ENCODE measurements around the gene CDCP1. TPM values are rescaled to one million over a fixed set of nuclear protein-coding genes. Genes with fewer than 3 reads are reported as not detected.
A peak's percentile ranks its signal among the peaks of the same experiment; 100 is the strongest.
"Not testable (repeated sequence)": the region's sequence is repeated elsewhere in the genome, so short reads cannot be mapped to it uniquely, and the experiment has no call there.

The CDCP1 gene
- polyA plus RNA-seq, 3 donors: 0.99 to 1.6 (median 1.1) TPM

- no peak for DNase-seq (ENCODE audit: extremely low read depth in 1 of 11, low read depth in 9 of 11, low spot score in 4 of 11)
Observed at GRCh38 chr3:45098310-45098709, 47.9 kb downstream of the CDCP1 start.

- no peak for DNase-seq (ENCODE audit: extremely low read depth in 1 of 11, low read depth in 9 of 11, low spot score in 4 of 11)
Observed at GRCh38 chr3:45097296-45097883, 48.8 kb downstream of the CDCP1 start.

GRCh38 chr3:45095916-45096526 is 50.2 kb downstream of the CDCP1 start:
- DNase-seq (ENCODE audit: extremely low read depth in 1 of 11, low read depth in 9 of 11, low spot score in 4 of 11): no peak

GRCh38 chr3:45093176-45093575 is 53.0 kb downstream of the CDCP1 start:
- DNase-seq (ENCODE audit: extremely low read depth in 1 of 11, low read depth in 9 of 11, low spot score in 4 of 11): no peak

GRCh38 chr3:45092132-45093031 is 53.8 kb downstream of the CDCP1 start:
- peak in 3 of 11 donors; percentile 12 to 28 (median 15) for DNase-seq (ENCODE audit: extremely low read depth in 1 of 11, low read depth in 9 of 11, low spot score in 4 of 11)

GRCh38 chr3:45090855-45091254 is 55.3 kb downstream of the CDCP1 start:
- no peak for DNase-seq (ENCODE audit: extremely low read depth in 1 of 11, low read depth in 9 of 11, low spot score in 4 of 11)

GRCh38 chr3:45088543-45089358 is 57.4 kb downstream of the CDCP1 start:
- DNase-seq (ENCODE audit: extremely low read depth in 1 of 11, low read depth in 9 of 11, low spot score in 4 of 11): no peak

GRCh38 chr3:45087155-45087554 is 59.0 kb downstream of the CDCP1 start:
- DNase-seq (ENCODE audit: extremely low read depth in 1 of 11, low read depth in 9 of 11, low spot score in 4 of 11): no peak

GRCh38 chr3:45084820-45085816 is 61.1 kb downstream of the CDCP1 start:
- no peak for DNase-seq (ENCODE audit: extremely low read depth in 1 of 11, low read depth in 9 of 11, low spot score in 4 of 11)

- DNase-seq (ENCODE audit: extremely low read depth in 1 of 11, low read depth in 9 of 11, low spot score in 4 of 11): no peak
Observed at GRCh38 chr3:45084361-45084760, 61.8 kb downstream of the CDCP1 start.

GRCh38 chr3:45083023-45083422 is 63.2 kb downstream of the CDCP1 start:
- DNase-seq (ENCODE audit: extremely low read depth in 1 of 11, low read depth in 9 of 11, low spot score in 4 of 11): no peak

GRCh38 chr3:45082142-45082538 is 64.0 kb downstream of the CDCP1 start:
- peak in 4 of 11 donors; percentile 20 to 36 (median 30) for DNase-seq (ENCODE audit: extremely low read depth in 1 of 11, low read depth in 9 of 11, low spot score in 4 of 11)

- no peak for DNase-seq (ENCODE audit: extremely low read depth in 1 of 11, low read depth in 9 of 11, low spot score in 4 of 11)
Observed at GRCh38 chr3:45081506-45082141, 64.6 kb downstream of the CDCP1 start.

GRCh38 chr3:45080824-45081223 is 65.4 kb downstream of the CDCP1 start:
- no peak for DNase-seq (ENCODE audit: extremely low read depth in 1 of 11, low read depth in 9 of 11, low spot score in 4 of 11)

GRCh38 chr3:45079715-45080114 is 66.5 kb downstream of the CDCP1 start:
- no peak for DNase-seq (ENCODE audit: extremely low read depth in 1 of 11, low read depth in 9 of 11, low spot score in 4 of 11)

GRCh38 chr3:45078910-45079522 is 67.2 kb downstream of the CDCP1 start:
- DNase-seq (ENCODE audit: extremely low read depth in 1 of 11, low read depth in 9 of 11, low spot score in 4 of 11): no peak

GRCh38 chr3:45078256-45078655 is 67.9 kb downstream of the CDCP1 start:
- DNase-seq (ENCODE audit: extremely low read depth in 1 of 11, low read depth in 9 of 11, low spot score in 4 of 11): not testable (repeated sequence)
